IMR-90 (cell line): Measurements from ENCODE around the gene PITPNM3. TPM values are rescaled to one million over a fixed set of nuclear protein-coding genes. Genes with fewer than 3 reads are reported as not detected.

Experiments
- ATAC-seq: fragments of 200-7000 bp; cut with Tn5 transposase; 2 replicates; pipeline ENCODE4 v1.9.1; 2020; ENCODE audit warnings: low read depth, mild to moderate bottlenecking, moderate library complexity
- BruUV-seq: library from RNA; stranded (reverse); fragments of 400-500 nt; replicated peaks from 2 replicates; lab custom pipeline; 2021; lab: Mats Ljungman, UMichigan
- CTCF ChIA-PET: fragments of 300-600 bp; formaldehyde crosslinking; extraction: SDS; loops from one replicate; lab custom pipeline; 2021; ENCODE audit warnings: antibody characterized with exemption; lab: Yijun Ruan, JAX
- POLR2A ChIA-PET: fragments of 300-600 bp; sonication (Branson Sonifier 250); formaldehyde crosslinking; loops from one replicate; lab custom pipeline; 2022; ENCODE audit warnings: antibody characterized with exemption; ENCODE audit not compliant: unreplicated experiment; lab: Charles Lee
- DNase-seq: peaks from one replicate; pipeline ENCODE4 v3.0.0; 2013
- H2AFZ ChIP-seq: replicated peaks from 2 replicates; pipeline ENCODE3; 2013; ENCODE audit warnings: low read length, mild to moderate bottlenecking; ENCODE audit not compliant: poor library complexity
- H2AK5ac ChIP-seq: 2 replicates; pipeline ENCODE4 v1.6.1; 2013; ENCODE audit warnings: low read depth, low read length, inconsistent platforms
- H2AK9ac ChIP-seq: replicated peaks from 2 replicates; pipeline ENCODE3; 2013; ENCODE audit warnings: mild to moderate bottlenecking, low read depth, low read length, moderate library complexity; ENCODE audit not compliant: poor library complexity
- H2BK120ac ChIP-seq: 2 replicates; pipeline ENCODE4 v1.6.1; 2013; ENCODE audit warnings: low read depth, low read length, inconsistent platforms
- H2BK15ac ChIP-seq: 3 replicates; pipeline ENCODE4 v1.6.1; 2013; ENCODE audit warnings: low read depth, low read length, inconsistent platforms
- H2BK20ac ChIP-seq: 2 replicates; pipeline ENCODE4 v1.6.1; 2013; ENCODE audit warnings: low read depth, mild to moderate bottlenecking, inconsistent platforms, low read length, moderate library complexity
- H2BK5ac ChIP-seq: 2 replicates; pipeline ENCODE4 v1.6.1; 2013; ENCODE audit warnings: mild to moderate bottlenecking, low read depth, low read length, inconsistent platforms; ENCODE audit not compliant: poor library complexity, severe bottlenecking
- H3K14ac ChIP-seq: replicated peaks from 2 replicates; pipeline ENCODE4 v1.6.1; 2013; ENCODE audit warnings: low read depth, low read length, inconsistent platforms
- H3K18ac ChIP-seq: 2 replicates; pipeline ENCODE4 v1.6.1; 2013; ENCODE audit warnings: low read depth, low read length, control low read depth
- H3K23ac ChIP-seq: 2 replicates; pipeline ENCODE4 v1.6.1; 2013; ENCODE audit warnings: low read depth, low read length, inconsistent platforms
- H3K27ac ChIP-seq: 2 replicates; pipeline ENCODE4 v1.5.1; 2013; ENCODE audit warnings: mild to moderate bottlenecking, control low read depth, low read length; ENCODE audit not compliant: insufficient read depth
- H3K27me3 ChIP-seq: 2 replicates; pipeline ENCODE4 v1.6.1; 2013; ENCODE audit warnings: low read length; ENCODE audit not compliant: control insufficient read depth, insufficient read depth
- H3K36me3 ChIP-seq: 2 replicates; pipeline ENCODE4 v1.6.1; 2013; ENCODE audit warnings: low read length, mixed read lengths; ENCODE audit not compliant: control insufficient read depth, insufficient read depth
- H3K4ac ChIP-seq: 2 replicates; pipeline ENCODE4 v1.6.1; 2013; ENCODE audit warnings: low read depth, low read length, inconsistent platforms
- H3K4me1 ChIP-seq: 2 replicates; pipeline ENCODE4 v1.6.1; 2013; ENCODE audit warnings: low read length, mixed read lengths; ENCODE audit not compliant: control insufficient read depth, insufficient read depth
- H3K4me2 ChIP-seq: 2 replicates; pipeline ENCODE4 v1.6.1; 2013; ENCODE audit warnings: low read depth, mild to moderate bottlenecking, control low read depth, low read length, moderate library complexity
- H3K4me3 ChIP-seq: 2 replicates; pipeline ENCODE4 v1.5.1; 2013; ENCODE audit warnings: low read depth, mild to moderate bottlenecking, control low read depth, low read length, moderate library complexity; ENCODE audit not compliant: insufficient read depth
- H3K56ac ChIP-seq: 2 replicates; pipeline ENCODE4 v1.6.1; 2013; ENCODE audit warnings: low read length, inconsistent platforms; ENCODE audit not compliant: insufficient read depth; ENCODE audit errors: extremely low read depth
- H3K79me1 ChIP-seq, 2 experiments: 2 replicates each; pipeline ENCODE4 v1.6.1; 2013; ENCODE audit warnings: low read length in 2 of 2, inconsistent platforms in 1 of 2, low read depth in 1 of 2
- H3K9ac ChIP-seq: 2 replicates; pipeline ENCODE4 v1.6.1; 2013; ENCODE audit warnings: low read depth, low read length, control low read depth
- H3K9me1 ChIP-seq: 2 replicates; pipeline ENCODE4 v1.6.1; 2013; ENCODE audit warnings: low read length, inconsistent platforms; ENCODE audit not compliant: insufficient read depth
- H3K9me3 ChIP-seq: 2 replicates; pipeline ENCODE4 v1.6.1; 2013; ENCODE audit warnings: low read length; ENCODE audit not compliant: control insufficient read depth, insufficient read depth
- H4K20me1 ChIP-seq: 2 replicates; pipeline ENCODE4 v1.6.1; 2013; ENCODE audit warnings: low read length, inconsistent platforms; ENCODE audit not compliant: insufficient read depth
- H4K5ac ChIP-seq: 2 replicates; pipeline ENCODE4 v1.6.1; 2013; ENCODE audit warnings: mild to moderate bottlenecking, low read depth, low read length, control low read depth
- H4K8ac ChIP-seq, 2 experiments: 2 replicates each; pipeline ENCODE4 v1.6.1; 2013; ENCODE audit warnings: low read depth in 2 of 2, low read length in 2 of 2, control low read depth in 1 of 2, inconsistent platforms in 1 of 2
- H4K91ac ChIP-seq: 2 replicates; pipeline ENCODE4 v1.6.1; 2013; ENCODE audit warnings: low read depth, low read length, inconsistent platforms; ENCODE audit not compliant: insufficient read depth
- CEBPB ChIP-seq: IDR thresholded peaks from 2 replicates; pipeline ENCODE4 v1.6.1; 2012; ENCODE audit warnings: low read depth, low read length, improper control_type of control experiment
- CHD1 ChIP-seq: IDR thresholded peaks from 2 replicates; pipeline ENCODE4 v1.6.1; 2012; ENCODE audit warnings: low read depth, low read length, improper control_type of control experiment
- WGBS, 2 experiments: methylation state at CpG; one replicate each; pipeline versions ENCODE4 v1.1.5 to v1.1.7; 2013; ENCODE audit warnings: missing lambda C conversion rate in 2 of 2; ENCODE audit not compliant: insufficient read length in 1 of 2; ENCODE audit errors: extremely low coverage in 2 of 2; 5-methylcytosine and 5-hydroxymethylcytosine counted together
- dilution Hi-C: fragments of 300-500 bp; cut with HindIII; formaldehyde crosslinking; loops from one replicate; pipeline ENCODE4 v1.14.3; 2018; ENCODE audit warnings: low sequenced_read_pairs; ENCODE audit not compliant: unreplicated experiment
- in situ Hi-C: fragments of 300-500 bp; cut with MboI; formaldehyde crosslinking; loops from 3 replicates; pipeline ENCODE4 v1.14.3; 2019; ENCODE audit warnings: low sequenced_read_pairs, inconsistent platforms, mixed read lengths
- intact Hi-C: fragments of 100-400 bp; cut with micrococcal nuclease; formaldehyde crosslinking; loops from 2 replicates; pipeline ENCODE4 v1.10.0; 2022
- polyA plus RNA-seq, 3 experiments: library from polyadenylated mRNA; depleted of rRNA; stranded (reverse); fragments of >200 nt; gene quantifications; 2 replicates each; pipeline ENCODE4 v1.2.3, GENCODE V29; 2012; ENCODE audit warnings: low replicate concordance in 1 of 3
- total RNA-seq: library from RNA; depleted of rRNA; stranded (reverse); fragments of >200 nt; gene quantifications from 2 replicates; pipeline ENCODE4 v1.2.3, GENCODE V29; 2012

Gene PITPNM3
- total and polyA plus RNA-seq, 2 of the 4 experiments (the other 2 are of a cell fraction): 0.54 to 1.7 TPM

DNA sequence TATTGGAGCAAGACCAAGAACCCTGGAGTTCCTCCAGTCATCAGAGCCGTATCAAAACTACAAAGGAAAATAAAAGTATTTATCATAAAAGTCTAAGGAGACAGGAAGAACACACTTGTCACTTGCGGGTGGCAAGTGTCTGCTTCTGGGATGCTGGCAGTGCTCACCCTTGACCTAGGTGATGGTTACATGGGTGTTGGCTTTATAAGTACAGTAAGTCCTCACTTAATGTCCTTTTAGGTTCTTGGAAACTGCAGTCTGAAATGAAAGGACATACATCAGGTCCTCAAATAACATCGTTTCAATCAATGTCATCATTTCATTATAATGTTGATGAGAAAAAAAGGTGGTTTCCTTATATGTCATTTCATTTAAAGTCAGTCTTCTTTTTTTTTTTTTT is 118.4 kb downstream of the PITPNM3 start:
- intact Hi-C loops: loop anchor here (10.0 kb wide), 1 partner anchor 1193 kb away; no protein-coding TSS in a partner anchor
- Histone ChIP-seq H3K4me2 (no peak overlapping the region), H3K9me1 (no peaks in the 10 kb centered on the region; the same call in 1 of the 2 replicates), H2AK9ac (no peak overlapping the region), H3K9ac (no peak overlapping the region), H3K36me3 (no peaks in the 10 kb centered on the region), H3K27ac (no peak overlapping the region), H2AK5ac (no peak overlapping the region), H2BK15ac (no peak overlapping the region), H2BK120ac (no peak overlapping the region), H4K5ac (no peak overlapping the region), H3K4ac (no peak overlapping the region), H3K18ac (no peak overlapping the region), H3K4me3 (no peak overlapping the region), H2AFZ (no peak overlapping the region), H3K9me3 (no peaks in the 10 kb centered on the region), H3K23ac (no peak overlapping the region), H2BK5ac (no peak overlapping the region), H3K27me3 (peaks cover 10% of the 10 kb centered on the region), H4K91ac (no peak overlapping the region), H4K8ac (no peak overlapping the region), H4K20me1 (no peaks in the 10 kb centered on the region), H2BK20ac (no peak overlapping the region), H3K4me1 (no peaks in the 10 kb centered on the region), H3K79me1 (no peaks in the 10 kb centered on the region), H3K56ac (no peak overlapping the region), H3K14ac (no peak overlapping the region)
- ATAC-seq (no peak), DNase-seq (no peak)
- in situ Hi-C loops: loop anchor here (25.0 kb wide), 1 partner anchor 1201 kb away; the partner anchor contains the start of gene SCIMP
- ChIA-PET CTCF (no interaction called here), POLR2A (no interaction called here)
- no CpG with 5 or more reads among the region's 3 CpGs for WGBS, 2 experiments
- dilution Hi-C loops: no loop called here
- BruUV-seq: no TSS peak
- TF ChIP-seq CHD1: no peak
- no peak for TF ChIP-seq CEBPB
